HepG2 (cell line): ENCODE data around the gene CD151. TPM values are rescaled to one million over a fixed set of nuclear protein-coding genes. Genes with fewer than 3 reads are reported as not detected.
A peak's percentile ranks its signal among the peaks of the same experiment; 100 is the strongest.

ENCODE experiments used
- AFF4 ChIP-seq: sonication (generic); formaldehyde crosslinking; IDR thresholded peaks from 2 replicates; pipeline ENCODE4 v1.4.0; 2020; ENCODE audit warnings: missing genetic modification reagents
- CEBPZ ChIP-seq: IDR thresholded peaks from 2 replicates; pipeline ENCODE4 v1.6.1; 2012; ENCODE audit warnings: low read length, improper control_type of control experiment
- EEA1 ChIP-seq: sonication (generic); formaldehyde crosslinking; IDR thresholded peaks from 2 replicates; pipeline ENCODE4 v1.5.1; 2020; ENCODE audit warnings: mild to moderate bottlenecking, missing genetic modification reagents, borderline replicate concordance
- HMGA1 ChIP-seq: sonication (generic); formaldehyde crosslinking; conservative IDR thresholded peaks from 2 replicates; pipeline ENCODE4 v1.4.0; 2020; ENCODE audit warnings: missing genetic modification reagents
- MTF1 ChIP-seq: sonication (generic); formaldehyde crosslinking; IDR thresholded peaks from 2 replicates; pipeline ENCODE4 v1.5.0; 2020; ENCODE audit warnings: missing genetic modification reagents
- PCBP2 ChIP-seq: fragments of 200-400 bp; formaldehyde crosslinking; optimal IDR thresholded peaks from 2 replicates; pipeline ENCODE3; 2018; ENCODE audit warnings: low read length, low read depth; ENCODE audit not compliant: poor library complexity, severe bottlenecking
- SALL1 ChIP-seq: sonication (generic); formaldehyde crosslinking; IDR thresholded peaks from 2 replicates; pipeline ENCODE4 v1.8.0; 2022; ENCODE audit warnings: mild to moderate bottlenecking, missing genetic modification reagents
- SAP130 ChIP-seq: IDR thresholded peaks from 2 replicates; pipeline ENCODE4 v1.6.1; 2016; ENCODE audit warnings: low read depth
- ZNF446 ChIP-seq: sonication (generic); formaldehyde crosslinking; IDR thresholded peaks from 2 replicates; pipeline ENCODE4 v1.5.0; 2020; ENCODE audit warnings: mild to moderate bottlenecking, missing genetic modification reagents
- ZNF609 ChIP-seq: sonication (generic); formaldehyde crosslinking; IDR thresholded peaks from 2 replicates; pipeline ENCODE4 v1.4.0; 2020; ENCODE audit warnings: mild to moderate bottlenecking, missing genetic modification reagents, borderline replicate concordance
- ZNF615 ChIP-seq: sonication (generic); formaldehyde crosslinking; IDR thresholded peaks from 2 replicates; pipeline ENCODE4 v1.5.0; 2020; ENCODE audit warnings: mild to moderate bottlenecking, missing genetic modification reagents, borderline replicate concordance
- ZNF687 ChIP-seq: sonication (generic); formaldehyde crosslinking; IDR thresholded peaks from 2 replicates; pipeline ENCODE4 v1.5.1; 2020; ENCODE audit warnings: mild to moderate bottlenecking, missing genetic modification reagents, moderate library complexity
- ZNF746 ChIP-seq: sonication (generic); formaldehyde crosslinking; IDR thresholded peaks from 2 replicates; pipeline ENCODE4 v1.8.0; 2022; ENCODE audit warnings: mild to moderate bottlenecking, missing genetic modification reagents
- polyA plus RNA-seq, 8 experiments: library from polyadenylated mRNA; depleted of rRNA in 3 of 8; stranded (reverse) in 7 of 8; unstranded in 1 of 8; fragments of >200 nt; fragmentation: Illumina TruSeq in 4 of 8; extraction: Trizol in 4 of 8; gene quantifications; 2 replicates each; pipeline versions ENCODE4 v1.2.1 to v1.2.3, GENCODE V29; 2011 to 2016; ENCODE audit warnings: low read depth in 4 of 8, missing spikeins in 1 of 8, mixed read lengths in 1 of 8; ENCODE audit not compliant: insufficient read depth in 1 of 8
- total RNA-seq, 5 experiments: library from RNA; depleted of rRNA; stranded (reverse); fragments of >200 nt; fragmentation: Illumina TruSeq; extraction: Trizol; gene quantifications; 2 replicates each; pipeline ENCODE4 v1.2.3, GENCODE V29; 2016; ENCODE audit warnings: low read depth in 1 of 5

Gene CD151
- total and polyA plus RNA-seq, 2 of the 13 experiments (the other 11 are each of a cell fraction or from before 2014, with no cell fraction given) = 125 to 197 TPM

GRCh38 chr11:832529-833113 lies at the start of gene CD151 (continued):
- TF ChIP-seq CEBPZ (no peak), PCBP2 (no peak), SALL1 (CRISPR knock-in tag) (peak; percentile 19; the same call in 1 of the 2 replicates), ZNF746 (CRISPR knock-in tag) (peak; percentile 66; the same call in 1 of the 2 replicates), MTF1 (CRISPR knock-in tag) (no peak), ZNF615 (CRISPR knock-in tag) (no peak), SAP130 (peak; percentile 39), HMGA1 (CRISPR knock-in tag) (no peak), ZNF609 (CRISPR knock-in tag) (no peak), ZNF446 (CRISPR knock-in tag) (no peak), ZNF687 (CRISPR knock-in tag) (no peak; the same call in none of the 2 replicates), EEA1 (CRISPR knock-in tag) (no peak), AFF4 (CRISPR knock-in tag) (no peak)
